HG03571 (cell line): Measurements from ENCODE around the gene DHCR24.

Experiments
- ATAC-seq: cut with Tn5 transposase; IDR thresholded peaks from one replicate; pipeline ENCODE4 v1.9.1; 2021; ENCODE audit not compliant: unreplicated experiment

Gene DHCR24

GRCh38 chr1:54846716-54847284, 40.2 kb downstream of the DHCR24 start:
- no peak for ATAC-seq

GRCh38 chr1:54846301-54846700, 40.7 kb downstream of the DHCR24 start:
- ATAC-seq, result no peak

GRCh38 chr1:54845772-54846171, 41.2 kb downstream of the DHCR24 start:
- no peak for ATAC-seq

GRCh38 chr1:54844564-54844963, 42.4 kb downstream of the DHCR24 start:
- no peak for ATAC-seq

GRCh38 chr1:54843449-54843848, 43.5 kb downstream of the DHCR24 start:
- ATAC-seq, result no peak

- no peak for ATAC-seq
Measured at GRCh38 chr1:54842963-54843362, 44.0 kb downstream of the DHCR24 start.

- ATAC-seq, result no peak
Measured at GRCh38 chr1:54842206-54842915, 44.6 kb downstream of the DHCR24 start.

- no peak for ATAC-seq
Measured at GRCh38 chr1:54839824-54840223, 47.2 kb downstream of the DHCR24 start.

GRCh38 chr1:54838565-54839180, 48.3 kb downstream of the DHCR24 start:
- ATAC-seq, result no peak

- no peak for ATAC-seq
Measured at GRCh38 chr1:54837002-54837853, 49.8 kb downstream of the DHCR24 start.

- ATAC-seq, result no peak
Measured at GRCh38 chr1:54836594-54836993, 50.4 kb downstream of the DHCR24 start.

GRCh38 chr1:54835970-54836369, 51.0 kb downstream of the DHCR24 start:
- ATAC-seq, result no peak

- ATAC-seq, result no peak
Measured at GRCh38 chr1:54835131-54835898, 51.7 kb downstream of the DHCR24 start.

- no peak for ATAC-seq
Measured at GRCh38 chr1:54834007-54834541, 52.9 kb downstream of the DHCR24 start.

GRCh38 chr1:54833121-54833520, 53.9 kb downstream of the DHCR24 start:
- ATAC-seq, result no peak

GRCh38 chr1:54826226-54826816, 60.7 kb downstream of the DHCR24 start:
- ATAC-seq, result no peak

GRCh38 chr1:54825696-54826095, 61.3 kb downstream of the DHCR24 start:
- ATAC-seq, result no peak

- ATAC-seq, result no peak
Measured at GRCh38 chr1:54823670-54824069, 63.3 kb downstream of the DHCR24 start.

- ATAC-seq, result no peak
Measured at GRCh38 chr1:54819733-54820132, 67.3 kb downstream of the DHCR24 start.

GRCh38 chr1:54819195-54819536, 67.8 kb downstream of the DHCR24 start:
- no peak for ATAC-seq
